Measurements from ENCODE around the gene ACBD6. TPM values are rescaled to one million over a fixed set of nuclear protein-coding genes. Genes with fewer than 3 reads are reported as not detected.

ACBD6 gene
- total RNA-seq, 1 donor from 2014 or later, result 57.5 TPM

GRCh38 chr1:180352021-180352420, 150.4 kb downstream of the ACBD6 start:
- Mint-ChIP-seq H3K27ac (ENCODE audit: unreplicated experiment) (no peak overlapping the region), H3K9me3 (ENCODE audit: unreplicated experiment) (no peaks in the 10 kb centered on the region), H3K4me3 (ENCODE audit: unreplicated experiment) (no peak overlapping the region), H3K4me1 (ENCODE audit: unreplicated experiment) (no peaks in the 10 kb centered on the region), H3K36me3 (ENCODE audit: unreplicated experiment) (no peaks in the 10 kb centered on the region), H3K27me3 (ENCODE audit: unreplicated experiment) (no peaks in the 10 kb centered on the region)
- TF ChIP-seq, protein P1, sequence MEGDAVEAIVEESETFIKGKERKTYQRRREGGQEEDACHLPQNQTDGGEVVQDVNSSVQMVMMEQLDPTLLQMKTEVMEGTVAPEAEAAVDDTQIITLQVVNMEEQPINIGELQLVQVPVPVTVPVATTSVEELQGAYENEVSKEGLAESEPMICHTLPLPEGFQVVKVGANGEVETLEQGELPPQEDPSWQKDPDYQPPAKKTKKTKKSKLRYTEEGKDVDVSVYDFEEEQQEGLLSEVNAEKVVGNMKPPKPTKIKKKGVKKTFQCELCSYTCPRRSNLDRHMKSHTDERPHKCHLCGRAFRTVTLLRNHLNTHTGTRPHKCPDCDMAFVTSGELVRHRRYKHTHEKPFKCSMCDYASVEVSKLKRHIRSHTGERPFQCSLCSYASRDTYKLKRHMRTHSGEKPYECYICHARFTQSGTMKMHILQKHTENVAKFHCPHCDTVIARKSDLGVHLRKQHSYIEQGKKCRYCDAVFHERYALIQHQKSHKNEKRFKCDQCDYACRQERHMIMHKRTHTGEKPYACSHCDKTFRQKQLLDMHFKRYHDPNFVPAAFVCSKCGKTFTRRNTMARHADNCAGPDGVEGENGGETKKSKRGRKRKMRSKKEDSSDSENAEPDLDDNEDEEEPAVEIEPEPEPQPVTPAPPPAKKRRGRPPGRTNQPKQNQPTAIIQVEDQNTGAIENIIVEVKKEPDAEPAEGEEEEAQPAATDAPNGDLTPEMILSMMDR (IDR thresholded peaks at IDR 0.05), result no peak
- no peak for DNase-seq (ENCODE audit: extremely low spot score, unreplicated experiment)

- Mint-ChIP-seq H3K9me3 (ENCODE audit: unreplicated experiment) (no peaks in the 10 kb centered on the region), H3K27me3 (ENCODE audit: unreplicated experiment) (no peaks in the 10 kb centered on the region), H3K27ac (ENCODE audit: unreplicated experiment) (no peak overlapping the region), H3K36me3 (ENCODE audit: unreplicated experiment) (peaks cover 6% of the 10 kb centered on the region), H3K4me1 (ENCODE audit: unreplicated experiment) (peaks cover 6% of the 10 kb centered on the region), H3K4me3 (ENCODE audit: unreplicated experiment) (no peak overlapping the region)
- no peak for DNase-seq (ENCODE audit: extremely low spot score, unreplicated experiment)
- TF ChIP-seq, protein P1 (IDR thresholded peaks at IDR 0.05), result no peak
Measured at GRCh38 chr1:180345148-180345547, 157.2 kb downstream of the ACBD6 start.

GRCh38 chr1:180343921-180344769, 158.2 kb downstream of the ACBD6 start:
- DNase-seq (ENCODE audit: extremely low spot score, unreplicated experiment), result no peak
- Mint-ChIP-seq H3K4me1 (ENCODE audit: unreplicated experiment) (peaks cover 6% of the 10 kb centered on the region), H3K36me3 (ENCODE audit: unreplicated experiment) (peaks cover 12% of the 10 kb centered on the region), H3K27ac (ENCODE audit: unreplicated experiment) (peak overlapping the region; percentile 0), H3K27me3 (ENCODE audit: unreplicated experiment) (no peaks in the 10 kb centered on the region), H3K4me3 (ENCODE audit: unreplicated experiment) (no peak overlapping the region), H3K9me3 (ENCODE audit: unreplicated experiment) (no peaks in the 10 kb centered on the region)
- TF ChIP-seq, protein P1 (IDR thresholded peaks at IDR 0.05), result no peak

- peaks cover 27% of the 10 kb centered on the region for H3K9me3 Mint-ChIP-seq (ENCODE audit: unreplicated experiment)
- TF ChIP-seq, protein P1 (IDR thresholded peaks at IDR 0.05), result no peak
- no peak overlapping the region for H3K4me3 Mint-ChIP-seq (ENCODE audit: unreplicated experiment)
- no peak overlapping the region for H3K27ac Mint-ChIP-seq (ENCODE audit: unreplicated experiment)
- no peaks in the 10 kb centered on the region for H3K27me3 Mint-ChIP-seq (ENCODE audit: unreplicated experiment)
- peaks cover 1% of the 10 kb centered on the region for H3K4me1 Mint-ChIP-seq (ENCODE audit: unreplicated experiment)
- H3K36me3 Mint-ChIP-seq (ENCODE audit: unreplicated experiment), result peaks cover 12% of the 10 kb centered on the region
- DNase-seq (ENCODE audit: extremely low spot score, unreplicated experiment), result no peak
Measured at GRCh38 chr1:180327089-180327488, 175.3 kb downstream of the ACBD6 start.

GRCh38 chr1:180312926-180313325, 189.5 kb downstream of the ACBD6 start:
- peaks cover 31% of the 10 kb centered on the region for H3K4me1 Mint-ChIP-seq (ENCODE audit: unreplicated experiment)
- no peaks in the 10 kb centered on the region for H3K9me3 Mint-ChIP-seq (ENCODE audit: unreplicated experiment)
- TF ChIP-seq, protein P1 (IDR thresholded peaks at IDR 0.05), result no peak
- peaks cover 4% of the 10 kb centered on the region for H3K36me3 Mint-ChIP-seq (ENCODE audit: unreplicated experiment)
- H3K4me3 Mint-ChIP-seq (ENCODE audit: unreplicated experiment), result no peak overlapping the region
- H3K27ac Mint-ChIP-seq (ENCODE audit: unreplicated experiment), result no peak overlapping the region
- DNase-seq (ENCODE audit: extremely low spot score, unreplicated experiment), result no peak
- no peaks in the 10 kb centered on the region for H3K27me3 Mint-ChIP-seq (ENCODE audit: unreplicated experiment)

Measured in osteocyte (in vitro differentiated cells).